DMS 273 (cell line): ENCODE measurements around the gene SUN3.

ENCODE experiments used
- DNase-seq: peaks from one replicate; lab custom pipeline; 2025; ENCODE audit not compliant: unreplicated experiment; lab: John Stamatoyannopoulos, UW

Gene SUN3, protein sequence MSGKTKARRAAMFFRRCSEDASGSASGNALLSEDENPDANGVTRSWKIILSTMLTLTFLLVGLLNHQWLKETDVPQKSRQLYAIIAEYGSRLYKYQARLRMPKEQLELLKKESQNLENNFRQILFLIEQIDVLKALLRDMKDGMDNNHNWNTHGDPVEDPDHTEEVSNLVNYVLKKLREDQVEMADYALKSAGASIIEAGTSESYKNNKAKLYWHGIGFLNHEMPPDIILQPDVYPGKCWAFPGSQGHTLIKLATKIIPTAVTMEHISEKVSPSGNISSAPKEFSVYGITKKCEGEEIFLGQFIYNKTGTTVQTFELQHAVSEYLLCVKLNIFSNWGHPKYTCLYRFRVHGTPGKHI

GRCh38 chr7:48028938-48029337 lies at the start of gene SUN3:
TSS of gene SUN3 (minus strand) at chr7:48029107. CDS start at chr7:48028938, 169 bp downstream.
- no peak for DNase-seq

GRCh38 chr7:48078470-48078869 lies 49.6 kb upstream of the SUN3 start:
- DNase-seq, result peak; percentile 47

DNA sequence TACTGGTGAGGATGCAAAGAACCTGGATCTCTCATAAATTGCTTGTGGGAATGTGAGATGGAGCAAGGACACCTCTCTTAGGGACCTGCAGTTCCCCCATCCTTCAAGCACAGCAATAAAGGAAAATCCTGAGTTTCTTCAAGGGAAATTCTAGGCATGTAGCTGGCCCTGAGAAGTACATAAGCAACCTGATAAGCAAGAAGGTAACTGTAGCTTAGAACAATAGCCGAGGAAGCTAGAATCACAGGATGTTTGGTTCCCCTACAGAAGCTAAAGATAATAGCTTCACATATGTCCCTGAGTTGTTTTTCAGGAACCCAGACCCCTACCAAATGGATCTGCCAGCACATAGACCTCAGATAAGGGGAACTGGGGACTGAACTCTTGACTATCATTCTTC lies 48.5 kb upstream of the SUN3 start:
- no peak for DNase-seq

DNA sequence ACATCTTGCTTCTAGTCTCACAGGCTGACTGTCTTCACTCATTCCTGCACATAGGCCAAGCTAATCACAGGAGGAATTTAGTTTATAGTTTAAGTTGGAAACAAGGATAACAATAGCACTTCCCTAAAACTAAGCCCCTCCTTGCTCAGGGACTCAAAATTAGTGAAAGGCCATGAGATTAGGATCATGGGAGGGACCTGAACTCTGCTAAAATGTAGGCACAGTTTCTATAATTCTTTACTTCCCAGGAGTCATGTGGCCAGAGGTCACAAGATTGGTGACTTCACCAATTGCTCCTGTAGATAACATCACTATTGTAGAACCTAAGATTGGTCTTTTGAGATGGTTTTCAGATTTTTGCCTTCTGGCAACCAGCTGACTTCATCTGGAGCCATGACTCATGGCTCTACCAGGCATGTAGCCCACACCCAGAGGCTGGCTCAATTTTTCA lies 45.3 kb upstream of the SUN3 start:
- no peak for DNase-seq

DNA sequence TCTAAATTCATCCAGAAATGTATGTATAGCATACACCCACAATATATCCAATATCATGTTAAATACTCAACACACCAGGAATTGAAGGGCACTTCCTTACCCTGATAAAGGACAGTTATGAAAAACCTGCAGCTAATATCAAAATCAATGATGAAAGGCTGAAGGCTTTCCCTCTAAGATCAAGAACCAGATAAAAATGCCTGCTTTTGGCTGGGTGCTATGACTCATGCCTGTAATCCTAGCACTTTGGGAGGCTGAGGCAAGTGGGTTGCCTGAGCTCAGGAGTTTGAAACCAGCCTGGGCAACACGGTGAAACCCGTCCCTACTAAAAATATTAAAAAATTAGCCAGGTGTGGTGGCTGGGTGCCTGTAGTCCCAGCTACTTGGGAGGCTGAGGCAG lies 38.6 kb upstream of the SUN3 start:
- DNase-seq, result no peak

- DNase-seq, result no peak
Observed at GRCh38 chr7:48063985-48064384, 35.1 kb upstream of the SUN3 start.

GRCh38 chr7:48059706-48060105 lies 30.8 kb upstream of the SUN3 start:
- no peak for DNase-seq

GRCh38 chr7:48058990-48059389 lies 30.1 kb upstream of the SUN3 start:
- DNase-seq, result no peak

GRCh38 chr7:48053736-48054135 lies 24.8 kb upstream of the SUN3 start:
- DNase-seq, result no peak

DNA sequence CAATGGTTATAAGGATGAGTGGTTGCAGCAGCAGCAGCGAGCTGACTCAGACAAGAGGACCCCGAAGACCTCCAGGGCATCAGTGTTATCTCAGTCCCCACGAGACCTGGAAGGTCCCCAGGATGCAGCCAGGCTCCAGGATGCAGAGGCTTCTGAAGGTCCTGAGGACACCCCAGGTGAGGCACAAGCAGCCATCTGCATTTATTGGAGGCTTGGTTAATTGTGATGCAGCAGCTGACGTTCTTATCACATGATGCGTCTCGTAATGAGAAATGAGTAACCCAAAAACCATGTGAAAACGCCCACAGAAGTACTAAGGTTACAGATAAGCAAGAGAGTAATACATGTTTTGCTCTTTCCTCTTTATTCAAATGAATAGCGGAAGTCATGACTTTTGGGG lies 23.8 kb upstream of the SUN3 start:
- DNase-seq, result no peak

DNA sequence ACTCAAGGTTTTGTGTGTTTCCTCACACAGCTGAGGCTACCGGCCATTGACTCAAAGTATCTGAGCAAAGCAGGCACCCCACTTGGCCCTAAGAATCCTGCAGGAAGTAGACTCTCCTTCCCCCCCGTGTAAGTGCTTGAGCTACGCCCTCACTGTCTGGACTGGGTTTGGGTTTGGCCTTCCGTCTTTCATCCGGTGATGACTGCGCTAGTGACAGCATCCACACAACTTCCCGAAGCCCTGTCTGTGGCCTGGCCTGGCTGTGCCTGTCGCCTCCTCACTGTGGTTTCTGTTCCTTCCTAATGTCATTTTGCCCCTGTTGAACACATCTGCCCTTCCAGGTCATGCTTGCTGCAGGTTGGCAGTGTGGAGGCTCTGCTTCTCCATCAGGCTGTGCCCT lies 20.9 kb upstream of the SUN3 start:
- no peak for DNase-seq

- no peak for DNase-seq
Observed at GRCh38 chr7:48048113-48048512, 19.2 kb upstream of the SUN3 start.

GRCh38 chr7:48046458-48046857 lies 17.6 kb upstream of the SUN3 start:
- DNase-seq, result no peak

DNA sequence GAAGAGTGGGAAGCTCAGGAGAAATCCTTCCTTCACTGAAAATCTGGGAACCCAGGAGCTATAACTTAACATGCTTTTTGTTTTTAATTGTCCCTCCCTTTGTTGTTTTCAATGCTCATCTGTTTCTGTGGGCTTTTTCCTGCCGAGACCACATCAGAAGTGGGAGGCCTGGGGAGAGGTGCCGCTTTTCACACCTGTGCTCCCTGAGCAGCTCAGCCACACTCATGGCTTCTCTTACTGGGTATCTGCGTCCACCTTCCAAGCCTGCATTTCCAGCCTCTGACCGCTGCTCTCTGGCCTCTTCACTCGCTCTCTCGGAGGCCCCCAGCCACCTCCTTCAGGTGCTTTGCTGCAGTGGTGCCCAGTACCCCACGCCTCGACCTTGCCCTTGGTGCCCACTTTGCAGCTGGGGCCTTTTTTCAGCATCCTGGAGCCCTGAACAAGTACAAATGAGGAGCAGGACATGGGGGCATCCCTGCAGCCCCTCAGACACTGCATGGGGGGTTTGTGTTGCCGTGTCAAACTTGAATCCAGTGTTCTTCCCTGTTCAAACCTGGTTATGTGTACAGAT lies 16.4 kb upstream of the SUN3 start:
- DNase-seq, result no peak

GRCh38 chr7:48042636-48043035 lies 13.7 kb upstream of the SUN3 start:
- DNase-seq, result no peak

- DNase-seq, result no peak
Observed at GRCh38 chr7:48042216-48042615, 13.3 kb upstream of the SUN3 start.

- DNase-seq, result no peak
Observed at GRCh38 chr7:48041653-48041970, 12.7 kb upstream of the SUN3 start.

- DNase-seq, result no peak
Observed at GRCh38 chr7:48040944-48041652, 12.2 kb upstream of the SUN3 start.

DNA sequence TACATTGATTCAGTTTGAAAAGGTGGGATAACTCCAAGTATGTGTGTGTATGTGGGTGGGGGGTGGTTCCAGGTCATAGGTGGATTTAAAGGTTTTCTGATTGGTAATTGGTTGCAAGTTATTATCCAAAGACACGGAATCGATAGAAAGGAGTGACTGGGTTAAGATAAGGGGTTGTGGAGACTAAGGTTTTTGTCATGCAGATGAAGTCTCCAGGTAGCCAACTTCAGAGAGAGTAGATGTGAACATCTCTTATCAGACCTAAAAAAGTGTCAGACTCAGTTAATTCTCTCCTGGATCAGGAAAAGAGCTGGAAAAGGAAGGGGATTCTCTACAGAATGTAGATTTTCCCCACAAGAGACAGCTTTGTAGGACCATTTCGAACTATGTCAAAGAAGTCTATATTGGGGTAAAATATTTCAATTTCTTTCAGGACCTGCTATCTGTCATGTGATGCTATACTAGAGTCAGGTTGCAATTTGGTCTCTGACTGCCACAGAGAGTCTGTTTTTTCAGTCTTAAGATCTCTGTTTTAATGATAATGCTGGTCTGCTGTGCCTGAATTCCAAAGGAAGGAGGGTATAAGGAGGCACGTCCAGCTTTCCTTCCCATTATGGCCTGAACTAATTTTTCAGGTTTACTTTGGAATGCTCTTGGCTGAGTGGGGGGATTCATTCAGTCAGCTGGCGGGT lies 10.1 kb upstream of the SUN3 start:
- DNase-seq, result no peak

GRCh38 chr7:48035967-48036478 lies 7.1 kb upstream of the SUN3 start:
- peak; percentile 58 for DNase-seq

DNA sequence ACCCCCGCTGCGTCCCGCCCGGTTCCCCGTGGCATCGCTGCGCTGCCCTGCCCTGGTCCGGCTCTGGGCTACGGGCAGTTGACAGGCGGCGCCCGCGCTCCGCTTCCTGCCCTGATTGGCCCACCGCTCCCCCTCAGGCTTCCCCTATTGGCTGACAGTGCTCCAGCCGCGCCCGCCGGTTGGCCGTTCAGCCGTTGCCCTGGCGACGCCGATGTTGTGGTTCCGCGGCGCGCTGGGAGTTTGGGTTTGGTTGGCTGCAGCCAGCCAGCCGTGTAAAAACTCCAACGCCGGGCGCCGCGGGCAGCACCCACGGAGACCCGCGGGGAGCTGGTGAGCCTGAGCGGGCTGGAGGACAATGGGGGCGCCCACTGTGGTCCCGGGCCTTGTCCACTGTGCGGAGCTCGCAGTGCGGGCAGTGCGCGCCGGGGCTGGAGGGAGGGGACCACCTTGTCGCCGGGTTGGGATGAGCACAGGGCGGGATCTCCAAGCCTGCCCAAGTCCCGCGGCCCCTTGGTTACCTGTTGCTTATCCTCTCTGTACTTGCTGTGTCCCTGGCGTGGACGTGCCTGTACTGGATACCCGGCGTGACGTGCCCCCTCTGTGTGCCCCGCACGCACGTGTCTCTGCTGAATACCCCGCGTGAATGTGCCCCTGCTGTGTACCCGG lies 6.5 kb upstream of the SUN3 start, which contains the start of gene C7orf57:
Gene C7orf57, plus strand, starts transcription at position 243 of the 666 bp plus-strand sequence. CDS start 766 bp downstream, outside the sequence.
- DNase-seq, result peak; percentile 95
